ENCODE measurements around the gene IGF1R. TPM values are rescaled to one million over a fixed set of nuclear protein-coding genes. Genes with fewer than 3 reads are reported as not detected.

The IGF1R gene
- total and polyA plus RNA-seq, 12 donors, result 8.6 to 138 (median 66.0) TPM

DNA sequence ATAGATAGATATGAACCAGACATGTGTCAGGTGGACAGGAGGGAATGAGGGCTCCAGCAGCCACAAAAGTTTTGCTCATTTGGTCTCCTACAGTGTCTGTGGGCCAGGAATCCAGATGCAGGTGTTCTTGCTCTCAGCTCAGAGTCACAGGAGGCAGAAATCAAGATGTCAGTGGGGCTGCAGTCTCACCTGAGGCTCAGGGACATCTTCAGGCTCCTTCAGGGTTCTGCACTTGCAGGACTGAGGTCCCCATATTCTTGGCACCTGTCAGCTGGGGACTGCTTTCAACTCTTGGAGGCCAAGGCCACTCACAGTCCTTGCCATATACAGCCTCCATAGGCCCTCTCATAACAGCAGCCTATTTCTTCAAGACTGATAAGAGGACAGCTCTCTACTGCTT, 301.9 kb downstream of the IGF1R start:
- Histone ChIP-seq H3K9me3 (replicated peaks in 1 of 3) (no peaks in the 10 kb centered on the region), H3K4me3 (no peak overlapping the region), H3K4me1 (replicated peaks in 1 of 2) (peaks cover 29 to 54% of the 10 kb centered on the region in 2 donors), H3K27me3 (no peaks in the 10 kb centered on the region), H3K36me3 (replicated peaks in 1 of 2) (peaks cover 0 to 35% of the 10 kb centered on the region in 2 donors), H3K27ac (no peak overlapping the region)
- peak in 1 of 7 donors; percentile 49 for DNase-seq
- TF ChIP-seq, protein P1, sequence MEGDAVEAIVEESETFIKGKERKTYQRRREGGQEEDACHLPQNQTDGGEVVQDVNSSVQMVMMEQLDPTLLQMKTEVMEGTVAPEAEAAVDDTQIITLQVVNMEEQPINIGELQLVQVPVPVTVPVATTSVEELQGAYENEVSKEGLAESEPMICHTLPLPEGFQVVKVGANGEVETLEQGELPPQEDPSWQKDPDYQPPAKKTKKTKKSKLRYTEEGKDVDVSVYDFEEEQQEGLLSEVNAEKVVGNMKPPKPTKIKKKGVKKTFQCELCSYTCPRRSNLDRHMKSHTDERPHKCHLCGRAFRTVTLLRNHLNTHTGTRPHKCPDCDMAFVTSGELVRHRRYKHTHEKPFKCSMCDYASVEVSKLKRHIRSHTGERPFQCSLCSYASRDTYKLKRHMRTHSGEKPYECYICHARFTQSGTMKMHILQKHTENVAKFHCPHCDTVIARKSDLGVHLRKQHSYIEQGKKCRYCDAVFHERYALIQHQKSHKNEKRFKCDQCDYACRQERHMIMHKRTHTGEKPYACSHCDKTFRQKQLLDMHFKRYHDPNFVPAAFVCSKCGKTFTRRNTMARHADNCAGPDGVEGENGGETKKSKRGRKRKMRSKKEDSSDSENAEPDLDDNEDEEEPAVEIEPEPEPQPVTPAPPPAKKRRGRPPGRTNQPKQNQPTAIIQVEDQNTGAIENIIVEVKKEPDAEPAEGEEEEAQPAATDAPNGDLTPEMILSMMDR (IDR thresholded peaks at IDR 0.05), result no peak
- TF ChIP-seq POLR2A (IDR thresholded peaks at IDR 0.05), result no peak
- intact Hi-C loops (cut with DNase I), result no loop called here

DNA sequence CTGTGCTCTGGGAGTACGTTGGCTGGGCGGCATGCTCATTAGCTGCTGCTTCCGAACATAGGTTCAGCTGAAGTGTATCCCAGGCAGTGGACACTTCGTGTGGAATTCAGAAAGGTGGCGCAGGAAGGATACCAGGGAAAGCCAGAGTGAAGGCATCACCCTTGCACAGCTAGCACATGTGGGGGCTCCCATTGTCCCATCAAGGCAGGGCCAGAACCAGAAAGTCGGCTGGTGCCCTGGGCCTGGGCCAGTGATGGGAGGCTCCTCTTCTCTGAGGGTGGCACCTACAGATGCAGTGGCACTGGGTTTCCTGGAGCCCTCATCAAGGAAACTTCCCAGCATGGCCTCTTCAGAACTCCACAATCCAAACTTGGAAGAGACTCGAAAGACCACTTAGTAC, 302.7 kb downstream of the IGF1R start:
- WGBS, 4 donors, result 92 to 96% (median 95%) methylated on average over 7 of the region's 7 CpGs
- H3K4me3 ChIP-seq, result no peak overlapping the region
- DNase-seq, result peak in 1 of 7 donors; percentile 48
- H3K27ac ChIP-seq, result peak overlapping the region in 4 of 5 donors; percentile 57 to 84 (median 76)
- H3K36me3 ChIP-seq (replicated peaks in 1 of 2), result peaks cover 0 to 30% of the 10 kb centered on the region in 2 donors
- peaks cover 29 to 49% of the 10 kb centered on the region in 2 donors for H3K4me1 ChIP-seq (replicated peaks in 1 of 2)
- H3K9me3 ChIP-seq (replicated peaks in 1 of 3), result no peaks in the 10 kb centered on the region
- no peaks in the 10 kb centered on the region for H3K27me3 ChIP-seq
- TF ChIP-seq, protein P1 (IDR thresholded peaks at IDR 0.05), result no peak
- TF ChIP-seq POLR2A (IDR thresholded peaks at IDR 0.05), result no peak
- intact Hi-C loops (cut with DNase I), result no loop called here

DNA sequence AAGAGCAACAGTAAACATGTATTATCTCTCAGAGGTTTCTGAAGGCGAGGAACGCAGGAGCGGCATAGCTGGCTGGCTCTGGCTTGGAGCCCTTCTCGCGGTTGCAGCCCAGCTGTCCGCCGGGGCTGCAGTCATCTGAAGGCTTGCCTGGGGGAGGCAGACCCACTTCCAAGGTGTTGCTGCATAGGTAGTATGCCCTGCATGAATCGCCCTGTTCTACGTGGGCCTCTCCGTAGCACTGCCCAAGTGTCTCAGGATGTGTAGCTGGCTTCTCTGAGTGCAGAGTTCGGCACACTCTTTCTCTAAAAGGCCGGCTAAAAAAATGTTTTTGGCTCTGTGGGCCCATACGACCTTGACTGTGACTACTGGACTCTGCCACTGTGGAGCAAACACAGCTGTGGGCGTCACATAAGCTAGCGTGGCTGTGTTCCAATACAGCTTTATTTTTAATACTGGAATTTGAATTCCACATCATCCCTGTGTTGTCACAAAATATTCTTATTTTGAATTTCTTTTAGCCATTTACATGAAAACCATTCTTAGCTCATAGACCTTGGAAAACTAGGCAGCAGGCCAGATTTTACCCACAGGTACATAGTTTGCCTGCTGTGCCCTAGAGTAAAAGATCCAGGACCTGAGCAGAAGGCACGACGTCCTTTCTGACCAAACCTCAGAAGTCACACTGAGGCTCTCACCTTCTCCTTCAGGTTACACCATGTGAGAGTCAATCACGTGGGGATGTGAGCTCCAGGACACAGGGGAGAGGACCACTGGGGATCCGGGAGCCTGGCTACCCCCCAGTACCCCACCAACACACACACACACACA, 303.4 kb downstream of the IGF1R start:
- intact Hi-C loops (cut with DNase I), result no loop called here
- peak overlapping the region in 4 of 5 donors; percentile 57 to 84 (median 76) for H3K27ac ChIP-seq
- no peaks in the 10 kb centered on the region for H3K9me3 ChIP-seq (replicated peaks in 1 of 3)
- TF ChIP-seq POLR2A (IDR thresholded peaks at IDR 0.05), result no peak
- TF ChIP-seq, protein P1 (IDR thresholded peaks at IDR 0.05), result no peak
- DNase-seq, result peak; percentile 48 to 89 (median 80)
- no peaks in the 10 kb centered on the region for H3K27me3 ChIP-seq
- H3K36me3 ChIP-seq (replicated peaks in 1 of 2), result peaks cover 0 to 33% of the 10 kb centered on the region in 2 donors
- H3K4me1 ChIP-seq (replicated peaks in 1 of 2), result peaks cover 29 to 42% of the 10 kb centered on the region in 2 donors
- 41 to 60% (median 50%) methylated on average over 16 to 19 of the region's 19 CpGs for WGBS, 4 donors
- no peak overlapping the region for H3K4me3 ChIP-seq

DNA sequence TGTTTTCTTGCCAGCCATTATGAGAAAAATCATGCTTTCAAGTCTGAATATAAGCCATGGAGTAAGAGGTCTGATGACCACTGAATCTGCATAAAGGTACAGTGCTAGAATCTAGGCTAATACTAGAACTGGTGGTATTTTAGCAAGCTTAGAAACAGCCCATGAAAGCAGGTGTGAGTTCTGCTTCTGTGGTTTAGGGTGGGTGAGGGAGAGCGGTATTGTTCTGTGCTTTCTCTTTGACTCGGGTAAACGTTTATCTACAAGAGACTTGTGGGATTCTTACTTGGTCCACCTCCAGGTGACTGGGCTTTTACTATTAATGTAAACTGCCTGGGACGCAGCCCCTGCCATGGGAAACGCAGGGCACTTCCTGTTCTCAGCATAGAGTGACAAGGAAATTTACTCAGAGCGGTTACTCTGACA, 304.1 kb downstream of the IGF1R start:
- Histone ChIP-seq H3K4me1 (replicated peaks in 1 of 2) (peaks cover 29 to 35% of the 10 kb centered on the region in 2 donors), H3K27me3 (no peaks in the 10 kb centered on the region), H3K9me3 (replicated peaks in 1 of 3) (no peaks in the 10 kb centered on the region), H3K27ac (peak overlapping the region in 3 of 5 donors; percentile 68 to 84 (median 83)), H3K36me3 (replicated peaks in 1 of 2) (peaks cover 0 to 40% of the 10 kb centered on the region in 2 donors), H3K4me3 (no peak overlapping the region)
- DNase-seq, result no peak
- WGBS, 4 donors, result 62 to 71% (median 69%) methylated on average over 6 of the region's 6 CpGs
- TF ChIP-seq, protein P1 (IDR thresholded peaks at IDR 0.05), result no peak
- TF ChIP-seq POLR2A (IDR thresholded peaks at IDR 0.05), result no peak
- intact Hi-C loops (cut with DNase I), result no loop called here

Measured in adrenal gland (tissue), 12 donors.